Measurements from ENCODE around the gene S100A5.
"Not testable (repeated sequence)": the region's sequence is repeated elsewhere in the genome, so short reads cannot be mapped to it uniquely, and the experiment has no call there.

S100A5 gene

GRCh38 chr1:153567621-153568366 lies 27.1 kb upstream of the S100A5 start:
- peak; percentile 99 for DNase-seq (ENCODE audit: low read depth, low spot score)
- H3K27ac ChIP-seq: peak overlapping the region; percentile 100

GRCh38 chr1:153566414-153567371 lies 26.0 kb upstream of the S100A5 start:
- peak overlapping the region; percentile 100 for H3K27ac ChIP-seq
- peak; percentile 98 for DNase-seq (ENCODE audit: low read depth, low spot score)

GRCh38 chr1:153565529-153566374 lies 25.0 kb upstream of the S100A5 start, which contains the start of gene S100A2:
Gene S100A2, minus strand, starts transcription at chr1:153565844. Its CDS starts 1,967 bp downstream, at chr1:153563877.
- H3K27ac ChIP-seq: peak within 1 kb of the TSS; percentile 100
- peak; percentile 99 for DNase-seq (ENCODE audit: low read depth, low spot score)

- H3K27ac ChIP-seq: peak overlapping the region; percentile 100
- no peak for DNase-seq (ENCODE audit: low read depth, low spot score)
These were observed 23.3 kb upstream of the S100A5 start for GRCh38 chr1:153563991-153564390.

GRCh38 chr1:153563483-153563901 lies 22.8 kb upstream of the S100A5 start:
- DNase-seq (ENCODE audit: low read depth, low spot score): no peak
- peak overlapping the region; percentile 100 for H3K27ac ChIP-seq

- H3K27ac ChIP-seq: peak overlapping the region; percentile 100
- not testable (repeated sequence) for DNase-seq (ENCODE audit: low read depth, low spot score)
These were observed 21.3 kb upstream of the S100A5 start for GRCh38 chr1:153562021-153562420.

- H3K27ac ChIP-seq: peak overlapping the region; percentile 100
- DNase-seq (ENCODE audit: low read depth, low spot score): peak; percentile 60
These were observed 20.8 kb upstream of the S100A5 start for GRCh38 chr1:153561466-153561985.

- peak overlapping the region; percentile 100 for H3K27ac ChIP-seq
- no peak for DNase-seq (ENCODE audit: low read depth, low spot score)
These were observed 20.2 kb upstream of the S100A5 start for GRCh38 chr1:153560771-153561465.

- H3K27ac ChIP-seq: peak overlapping the region; percentile 100
- DNase-seq (ENCODE audit: low read depth, low spot score): no peak
These were observed 19.5 kb upstream of the S100A5 start for GRCh38 chr1:153560241-153560640.

- DNase-seq (ENCODE audit: low read depth, low spot score): no peak
- H3K27ac ChIP-seq: peak overlapping the region; percentile 100
These were observed 17.1 kb upstream of the S100A5 start for GRCh38 chr1:153557877-153558276.

- H3K27ac ChIP-seq: peak overlapping the region; percentile 100
- DNase-seq (ENCODE audit: low read depth, low spot score): no peak
These were observed 15.6 kb upstream of the S100A5 start for GRCh38 chr1:153556348-153556747.

GRCh38 chr1:153553830-153554541 lies 13.3 kb upstream of the S100A5 start:
- peak overlapping the region; percentile 50 for H3K27ac ChIP-seq
- DNase-seq (ENCODE audit: low read depth, low spot score): no peak

- no peak overlapping the region for H3K27ac ChIP-seq
- DNase-seq (ENCODE audit: low read depth, low spot score): no peak
These were observed 12.4 kb upstream of the S100A5 start for GRCh38 chr1:153553096-153553495.

- no peak for DNase-seq (ENCODE audit: low read depth, low spot score)
- H3K27ac ChIP-seq: no peak overlapping the region
These were observed 11.6 kb upstream of the S100A5 start for GRCh38 chr1:153552335-153552734.

GRCh38 chr1:153550827-153551500 lies 10.2 kb upstream of the S100A5 start:
- H3K27ac ChIP-seq: peak overlapping the region; percentile 32
- no peak for DNase-seq (ENCODE audit: low read depth, low spot score)

- peak overlapping the region; percentile 32 for H3K27ac ChIP-seq
- no peak for DNase-seq (ENCODE audit: low read depth, low spot score)
These were observed 9.6 kb upstream of the S100A5 start for GRCh38 chr1:153550398-153550758.

GRCh38 chr1:153549741-153550397 lies 9.1 kb upstream of the S100A5 start:
- no peak for DNase-seq (ENCODE audit: low read depth, low spot score)
- peak overlapping the region; percentile 32 for H3K27ac ChIP-seq
